BLaER1 treated with 17β-estradiol and CSF1 and Interleukin-3, amounts not matched to agents 10 nM and 100 nM (cell line): ENCODE results near the gene MFAP5.

Experiments used
- H3K27ac ChIP-seq, 11 experiments: shearing (Covaris generic); formaldehyde crosslinking; 2 replicates each; pipeline ENCODE4 v1.8.1; 2022
- H3K27me3 ChIP-seq, 11 experiments: shearing (Covaris generic); formaldehyde crosslinking; 2 replicates each; pipeline ENCODE4 v1.8.1; 2022
- H3K36me3 ChIP-seq, 11 experiments: shearing (Covaris generic); formaldehyde crosslinking; 2 replicates each; pipeline ENCODE4 v1.8.1; 2022
- H3K4me1 ChIP-seq, 10 experiments: shearing (Covaris generic); formaldehyde crosslinking; 2 replicates each; pipeline ENCODE4 v1.8.1; 2022
- H3K4me2 ChIP-seq, 11 experiments: shearing (Covaris generic); formaldehyde crosslinking; 2 replicates each; pipeline ENCODE4 v1.8.1; 2022
- H3K4me3 ChIP-seq, 10 experiments: shearing (Covaris generic); formaldehyde crosslinking; 2 replicates each; pipeline ENCODE4 v1.8.1; 2022
- H3K9ac ChIP-seq, 11 experiments: shearing (Covaris generic); formaldehyde crosslinking; 2 replicates each; pipeline ENCODE4 v1.8.1; 2022
- H3K9me3 ChIP-seq, 11 experiments: shearing (Covaris generic); formaldehyde crosslinking; replicated peaks in 1 of 11; 2 replicates each; pipeline ENCODE4 v1.8.1; 2022
- H4K20me1 ChIP-seq, 11 experiments: shearing (Covaris generic); formaldehyde crosslinking; 2 replicates each; pipeline ENCODE4 v1.8.1; 2022
- Cebpa-rat ChIP-seq, 11 experiments: shearing (Covaris generic); IDR thresholded peaks; 2 replicates each; pipeline ENCODE4 v1.8.1; 2022

The MFAP5 gene

GRCh38 chr12:8697476-8698131 is 35.0 kb upstream of the MFAP5 start, which contains the start of gene RIMKLB:
TSS of gene RIMKLB (plus strand) at chr12:8697991. CDS start at chr12:8713867, 15,876 bp downstream.
- H3K9ac ChIP-seq: peak within 1 kb of the TSS; percentile 86 to 97 (median 94)
- no peaks in the 10 kb centered on the region for H3K27me3 ChIP-seq
- peaks cover 0 to 10% (median 2%) of the 10 kb centered on the region in 11 experiments; a peak in 6 of 22 replicates for H3K36me3 ChIP-seq
- peak within 1 kb of the TSS; percentile 79 to 95 (median 84) for H3K4me2 ChIP-seq
- H3K9me3 ChIP-seq: no peaks in the 10 kb centered on the region
- peak within 1 kb of the TSS; percentile 83 to 94 (median 90) for H3K4me3 ChIP-seq
- no peak for TF ChIP-seq Cebpa-rat (IDR thresholded peaks at IDR 0.05)
- H3K4me1 ChIP-seq: peaks cover 49 to 79% (median 66%) of the 10 kb centered on the region in 10 experiments
- peak within 1 kb of the TSS; percentile 90 to 95 (median 92) for H3K27ac ChIP-seq
- peaks cover 12 to 40% (median 31%) of the 10 kb centered on the region in 11 experiments; a peak in 17 of 22 replicates for H4K20me1 ChIP-seq

DNA sequence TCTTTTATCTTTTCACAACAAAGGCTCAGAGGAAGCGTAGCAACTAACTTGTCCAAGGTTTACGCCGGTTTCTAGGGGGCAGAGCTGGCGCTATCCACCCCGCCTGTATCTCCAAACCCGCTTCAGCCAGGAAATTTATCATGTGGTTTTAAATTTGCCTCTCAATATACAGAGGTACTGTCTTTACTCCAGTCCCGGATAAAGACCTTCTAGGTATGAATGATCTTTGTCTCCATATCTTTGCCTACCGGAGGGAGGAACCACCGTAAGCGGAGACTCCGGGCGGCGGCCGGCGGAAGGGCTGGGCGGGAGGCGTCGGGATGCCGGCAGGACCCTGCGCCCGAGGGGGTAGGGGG is 34.5 kb upstream of the MFAP5 start:
- Histone ChIP-seq H3K27me3 (no peaks in the 10 kb centered on the region), H3K4me2 (peak overlapping the region; percentile 49 to 95 (median 84)), H3K36me3 (peaks cover 0 to 10% (median 2%) of the 10 kb centered on the region in 11 experiments; a peak in 6 of 22 replicates), H3K9ac (peak overlapping the region; percentile 86 to 97 (median 94)), H3K4me3 (peak overlapping the region; percentile 83 to 94 (median 90)), H4K20me1 (peaks cover 12 to 35% (median 28%) of the 10 kb centered on the region in 11 experiments; a peak in 17 of 22 replicates), H3K27ac (peak overlapping the region; percentile 90 to 95 (median 92)), H3K9me3 (no peaks in the 10 kb centered on the region), H3K4me1 (peaks cover 54 to 84% (median 71%) of the 10 kb centered on the region in 10 experiments)
- no peak for TF ChIP-seq Cebpa-rat (IDR thresholded peaks at IDR 0.05)

DNA sequence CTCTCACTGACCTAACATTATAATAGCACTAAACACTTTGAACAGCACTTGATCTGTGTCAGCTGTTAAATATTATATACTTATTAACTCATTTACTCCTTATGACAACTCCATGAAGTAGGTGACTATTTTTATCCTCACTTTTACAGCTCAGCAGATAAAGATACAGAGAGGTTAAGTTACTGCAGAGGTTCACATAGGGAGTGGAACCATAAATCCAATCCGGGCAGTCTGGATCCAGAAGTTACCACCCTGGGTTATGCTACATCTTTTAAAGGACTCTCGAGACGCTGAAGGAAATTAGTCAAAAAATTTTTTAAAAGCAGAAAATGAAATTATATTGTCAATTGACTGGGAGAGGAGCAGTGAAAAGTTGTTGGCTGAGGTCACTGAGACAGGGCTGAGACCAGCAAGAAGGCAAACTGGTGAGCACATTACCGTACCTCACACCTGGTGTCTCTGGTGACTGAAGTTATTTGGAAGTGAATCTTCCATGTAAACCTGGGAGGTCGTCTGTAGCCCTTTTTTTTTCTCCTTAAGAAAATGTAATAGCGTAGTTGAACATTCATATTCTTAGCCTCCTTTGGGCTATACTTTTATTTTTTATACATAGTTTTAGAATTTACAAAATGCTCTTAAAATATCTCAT is 33.9 kb upstream of the MFAP5 start:
- peaks cover 0 to 10% (median 2%) of the 10 kb centered on the region in 11 experiments; a peak in 6 of 22 replicates for H3K36me3 ChIP-seq
- no peaks in the 10 kb centered on the region for H3K9me3 ChIP-seq
- peak overlapping the region; percentile 86 to 97 (median 94) for H3K9ac ChIP-seq
- H3K4me3 ChIP-seq: peak overlapping the region; percentile 83 to 94 (median 90)
- H3K27ac ChIP-seq: peak overlapping the region; percentile 90 to 95 (median 92); a peak in 21 of 22 replicates
- no peak for TF ChIP-seq Cebpa-rat (IDR thresholded peaks at IDR 0.05)
- H3K4me1 ChIP-seq: peaks cover 54 to 85% (median 76%) of the 10 kb centered on the region in 10 experiments
- peak overlapping the region; percentile 49 to 95 (median 84) for H3K4me2 ChIP-seq
- no peaks in the 10 kb centered on the region for H3K27me3 ChIP-seq
- peaks cover 10 to 30% (median 25%) of the 10 kb centered on the region in 11 experiments; a peak in 16 of 22 replicates for H4K20me1 ChIP-seq

- peak overlapping the region in 10 of 11 experiments; percentile 42 to 95 (median 82); a peak in 15 of 22 replicates for H3K4me2 ChIP-seq
- no peaks in the 10 kb centered on the region for H3K9me3 ChIP-seq
- TF ChIP-seq Cebpa-rat (IDR thresholded peaks at IDR 0.05): no peak
- no peaks in the 10 kb centered on the region for H3K27me3 ChIP-seq
- H3K4me1 ChIP-seq: peaks cover 40 to 82% (median 73%) of the 10 kb centered on the region in 10 experiments
- H3K36me3 ChIP-seq: 0 out of 22 replicates have a peak, but pooled peaks cover 0 to under 1% (median 0%) of the 10 kb centered on the region in 11 experiments
- H3K9ac ChIP-seq: no peak overlapping the region
- no peak overlapping the region for H3K4me3 ChIP-seq
- H4K20me1 ChIP-seq: peaks cover 5 to 17% (median 13%) of the 10 kb centered on the region in 11 experiments; a peak in 15 of 22 replicates
- no peak overlapping the region for H3K27ac ChIP-seq
Observed at GRCh38 chr12:8695116-8695515, 32.5 kb upstream of the MFAP5 start.

GRCh38 chr12:8692573-8692972 is 29.9 kb upstream of the MFAP5 start:
- H3K4me2 ChIP-seq: peak overlapping the region; percentile 48 to 84 (median 66)
- no peaks in the 10 kb centered on the region for H3K27me3 ChIP-seq
- H3K36me3 ChIP-seq: no peaks in the 10 kb centered on the region
- no peak for TF ChIP-seq Cebpa-rat (IDR thresholded peaks at IDR 0.05)
- H3K27ac ChIP-seq: peak overlapping the region in 9 of 11 experiments; percentile 29 to 66 (median 56); a peak in 18 of 22 replicates
- peak overlapping the region in 1 of 10 experiments; percentile 0; a peak in 1 of 20 replicates for H3K4me3 ChIP-seq
- no peaks in the 10 kb centered on the region for H4K20me1 ChIP-seq
- H3K9me3 ChIP-seq: no peaks in the 10 kb centered on the region
- H3K9ac ChIP-seq: peak overlapping the region; percentile 2 to 63 (median 45); a peak in 19 of 22 replicates
- peaks cover 49 to 91% (median 84%) of the 10 kb centered on the region in 10 experiments for H3K4me1 ChIP-seq

GRCh38 chr12:8689681-8690080 is 27.1 kb upstream of the MFAP5 start:
- Histone ChIP-seq H3K9ac (no peak overlapping the region), H4K20me1 (no peaks in the 10 kb centered on the region), H3K27me3 (no peaks in the 10 kb centered on the region), H3K4me2 (peak overlapping the region in 9 of 11 experiments; percentile 8 to 83 (median 41); a peak in 17 of 22 replicates), H3K4me3 (no peak overlapping the region), H3K9me3 (peaks cover 0 to 4% (median 1%) of the 10 kb centered on the region in 11 experiments; a peak in 10 of 22 replicates), H3K4me1 (peaks cover 53 to 87% (median 79%) of the 10 kb centered on the region in 10 experiments), H3K27ac (no peak overlapping the region; a peak in 1 of 22 replicates), H3K36me3 (no peaks in the 10 kb centered on the region)
- TF ChIP-seq Cebpa-rat (IDR thresholded peaks at IDR 0.05): no peak

DNA sequence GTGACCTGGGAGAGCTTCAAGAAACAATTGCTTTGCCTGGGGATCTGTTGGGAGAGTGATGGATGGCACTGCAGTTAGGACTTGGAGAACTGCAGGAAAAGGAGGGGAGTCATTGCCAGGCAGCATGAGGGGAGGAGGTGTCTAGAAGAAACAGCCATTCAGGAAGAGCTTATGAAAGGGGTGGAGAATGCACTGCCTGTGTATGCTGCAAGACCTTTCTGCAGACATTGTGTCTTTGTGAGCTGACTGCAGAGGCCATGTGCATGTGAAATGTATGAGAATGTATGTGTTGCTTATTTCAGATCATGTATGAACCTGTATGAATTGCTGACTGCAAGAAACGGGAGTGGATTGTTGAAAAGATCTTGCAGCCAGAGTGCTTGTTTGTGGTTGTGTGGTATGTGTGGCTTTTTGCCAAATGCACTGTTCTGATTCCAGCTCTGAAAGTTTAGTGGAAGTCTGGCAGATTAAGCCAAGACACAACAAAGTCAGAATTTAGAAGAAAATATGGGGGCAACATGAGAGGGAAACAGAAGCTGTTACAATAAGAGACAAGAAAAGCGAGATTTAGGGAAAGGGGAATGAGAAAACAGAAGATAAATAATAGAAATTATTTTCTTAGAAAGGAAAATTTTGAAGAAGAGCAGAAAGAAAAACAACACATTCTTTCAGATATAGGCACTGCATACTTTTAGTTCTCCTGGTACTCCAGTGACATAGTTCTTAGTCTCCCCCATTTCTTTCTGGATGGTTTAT is 25.4 kb upstream of the MFAP5 start:
- no peak overlapping the region for H3K4me3 ChIP-seq
- H4K20me1 ChIP-seq: no peaks in the 10 kb centered on the region
- H3K27ac ChIP-seq: peak overlapping the region in 6 of 11 experiments; percentile 14 to 48 (median 32); a peak in 6 of 22 replicates
- peak overlapping the region; percentile 52 to 83 (median 69) for H3K4me2 ChIP-seq
- H3K9ac ChIP-seq: peak overlapping the region in 6 of 11 experiments; percentile 7 to 45 (median 32); a peak in 6 of 22 replicates
- H3K4me1 ChIP-seq: peaks cover 51 to 71% (median 64%) of the 10 kb centered on the region in 10 experiments
- no peak for TF ChIP-seq Cebpa-rat (IDR thresholded peaks at IDR 0.05)
- no peaks in the 10 kb centered on the region for H3K27me3 ChIP-seq
- peaks cover 0 to 10% (median 7%) of the 10 kb centered on the region in 11 experiments; a peak in 10 of 22 replicates for H3K9me3 ChIP-seq
- H3K36me3 ChIP-seq: no peaks in the 10 kb centered on the region

GRCh38 chr12:8685051-8685450 is 22.4 kb upstream of the MFAP5 start:
- Histone ChIP-seq H3K4me1 (peaks cover 34 to 55% (median 45%) of the 10 kb centered on the region in 10 experiments), H3K36me3 (no peaks in the 10 kb centered on the region), H3K4me3 (no peak overlapping the region), H3K4me2 (peak overlapping the region in 7 of 11 experiments; percentile 1 to 60 (median 5); a peak in 7 of 22 replicates), H3K9ac (no peak overlapping the region), H4K20me1 (no peaks in the 10 kb centered on the region), H3K27me3 (no peaks in the 10 kb centered on the region), H3K27ac (peak overlapping the region in 4 of 11 experiments; percentile 4 to 26 (median 16); a peak in 3 of 22 replicates), H3K9me3 (peaks cover 0 to 10% (median 7%) of the 10 kb centered on the region in 11 experiments; a peak in 10 of 22 replicates)
- no peak for TF ChIP-seq Cebpa-rat (IDR thresholded peaks at IDR 0.05)
